ENCODE results near the gene LRRK1. TPM values are rescaled to one million over a fixed set of nuclear protein-coding genes. Genes with fewer than 3 reads are reported as not detected.
"Not testable (repeated sequence)": the region's sequence is repeated elsewhere in the genome, so short reads cannot be mapped to it uniquely, and the experiment has no call there.

LRRK1 gene
- polyA plus RNA-seq, 1 experiment = 16.9 TPM

- H3K27me3 ChIP-seq (ENCODE audit: control insufficient read depth, insufficient read depth, low read length) = no peaks in the 10 kb centered on the region; the same call in 1 of the 2 replicates
- no peak for DNase-seq (ENCODE audit: low read depth)
- TF ChIP-seq, protein P1, sequence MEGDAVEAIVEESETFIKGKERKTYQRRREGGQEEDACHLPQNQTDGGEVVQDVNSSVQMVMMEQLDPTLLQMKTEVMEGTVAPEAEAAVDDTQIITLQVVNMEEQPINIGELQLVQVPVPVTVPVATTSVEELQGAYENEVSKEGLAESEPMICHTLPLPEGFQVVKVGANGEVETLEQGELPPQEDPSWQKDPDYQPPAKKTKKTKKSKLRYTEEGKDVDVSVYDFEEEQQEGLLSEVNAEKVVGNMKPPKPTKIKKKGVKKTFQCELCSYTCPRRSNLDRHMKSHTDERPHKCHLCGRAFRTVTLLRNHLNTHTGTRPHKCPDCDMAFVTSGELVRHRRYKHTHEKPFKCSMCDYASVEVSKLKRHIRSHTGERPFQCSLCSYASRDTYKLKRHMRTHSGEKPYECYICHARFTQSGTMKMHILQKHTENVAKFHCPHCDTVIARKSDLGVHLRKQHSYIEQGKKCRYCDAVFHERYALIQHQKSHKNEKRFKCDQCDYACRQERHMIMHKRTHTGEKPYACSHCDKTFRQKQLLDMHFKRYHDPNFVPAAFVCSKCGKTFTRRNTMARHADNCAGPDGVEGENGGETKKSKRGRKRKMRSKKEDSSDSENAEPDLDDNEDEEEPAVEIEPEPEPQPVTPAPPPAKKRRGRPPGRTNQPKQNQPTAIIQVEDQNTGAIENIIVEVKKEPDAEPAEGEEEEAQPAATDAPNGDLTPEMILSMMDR (IDR thresholded peaks at IDR 0.05; ENCODE audit: insufficient read depth, low read depth, low read length) = no peak
- POLR2A ChIA-PET = interaction anchor here (0.5 kb wide), 1 partner anchor 159 kb away, joined by 4 read pairs; the partner anchor contains the start of gene CHSY1
- no peaks in the 10 kb centered on the region for H3K36me3 ChIP-seq (ENCODE audit: control insufficient read depth, insufficient read depth, low read length)
- CTCF ChIA-PET = interaction anchor here (1.1 to 4.8 kb wide), 5 partner anchors 10 to 175 kb away, joined by 3 to 43 read pairs (median 7); no protein-coding TSS in a partner anchor
- H3K4me3 ChIP-seq (ENCODE audit: low read depth, low read length) = no peak overlapping the region
Observed at GRCh38 chr15:101092867-101093202, 173.7 kb downstream of the LRRK1 start.

GRCh38 chr15:101093958-101094357, 174.8 kb downstream of the LRRK1 start:
- Histone ChIP-seq H3K4me3 (ENCODE audit: low read depth, low read length) (no peak overlapping the region), H3K36me3 (ENCODE audit: control insufficient read depth, insufficient read depth, low read length) (no peaks in the 10 kb centered on the region), H3K27me3 (ENCODE audit: control insufficient read depth, insufficient read depth, low read length) (no peaks in the 10 kb centered on the region; the same call in 1 of the 2 replicates)
- CTCF ChIA-PET = interaction anchor here (0.9 to 4.8 kb wide), 3 partner anchors 82 to 177 kb away, joined by 3 to 43 read pairs (median 8); no protein-coding TSS in a partner anchor
- no peak for DNase-seq (ENCODE audit: low read depth)
- POLR2A ChIA-PET = no interaction called here
- TF ChIP-seq, protein P1 (IDR thresholded peaks at IDR 0.05; ENCODE audit: insufficient read depth, low read depth, low read length) = no peak

- DNase-seq (ENCODE audit: low read depth); H3K27me3 ChIP-seq (ENCODE audit: control insufficient read depth, insufficient read depth, low read length); CTCF ChIA-PET; POLR2A ChIA-PET; H3K36me3 ChIP-seq (ENCODE audit: control insufficient read depth, insufficient read depth, low read length); H3K4me3 ChIP-seq (ENCODE audit: low read depth, low read length): not testable (repeated sequence)
Observed at GRCh38 chr15:101095796-101096406, 176.7 kb downstream of the LRRK1 start.

DNA sequence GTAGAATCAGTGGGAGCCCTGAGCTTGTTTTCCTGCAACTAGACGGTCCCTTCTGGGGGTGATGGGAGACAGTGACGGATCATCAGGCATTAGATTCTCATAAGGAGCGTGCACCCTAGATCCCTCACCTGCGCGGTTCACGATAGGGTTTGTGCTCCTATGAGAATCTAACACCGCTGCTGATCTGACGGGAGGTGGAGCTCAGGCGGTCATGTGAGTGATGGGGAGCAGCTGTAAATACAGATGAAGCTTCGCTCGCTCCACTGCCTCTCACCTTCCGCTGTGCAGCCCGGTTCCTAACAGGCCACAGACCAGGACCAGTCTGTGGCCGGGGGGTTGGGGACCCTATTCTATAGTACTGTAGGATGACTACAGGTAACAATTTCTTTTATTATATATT, 178.0 kb downstream of the LRRK1 start:
- Histone ChIP-seq H3K27me3 (ENCODE audit: control insufficient read depth, insufficient read depth, low read length) (no peaks in the 10 kb centered on the region; the same call in 1 of the 2 replicates), H3K36me3 (ENCODE audit: control insufficient read depth, insufficient read depth, low read length) (no peaks in the 10 kb centered on the region), H3K4me3 (ENCODE audit: low read depth, low read length) (no peak overlapping the region)
- no peak for DNase-seq (ENCODE audit: low read depth)
- ChIA-PET CTCF (no interaction called here), POLR2A (no interaction called here)
- TF ChIP-seq, protein P1 (IDR thresholded peaks at IDR 0.05; ENCODE audit: insufficient read depth, low read depth, low read length) = no peak

- ChIA-PET CTCF (no interaction called here), POLR2A (no interaction called here)
- DNase-seq (ENCODE audit: low read depth) = no peak
Observed at GRCh38 chr15:101099183-101099582, 180.0 kb downstream of the LRRK1 start.

More at GRCh38 chr15:101099183-101099582, 180.0 kb downstream of the LRRK1 start:
- Histone ChIP-seq H3K36me3 (ENCODE audit: control insufficient read depth, insufficient read depth, low read length) (no peaks in the 10 kb centered on the region), H3K27me3 (ENCODE audit: control insufficient read depth, insufficient read depth, low read length) (no peaks in the 10 kb centered on the region), H3K4me3 (ENCODE audit: low read depth, low read length) (no peak overlapping the region)
- TF ChIP-seq, protein P1 (IDR thresholded peaks at IDR 0.05; ENCODE audit: insufficient read depth, low read depth, low read length) = no peak

Data from BJ (cell line).